ENCODE data around the gene SESTD1. TPM values are rescaled to one million over a fixed set of nuclear protein-coding genes. Genes with fewer than 3 reads are reported as not detected.

SESTD1 gene
- total and polyA plus RNA-seq, 2 of the 8 experiments (the other 6 are each of a cell fraction or from before 2014, with no cell fraction given), result 5.2 to 49.6 TPM

- TF ChIP-seq, protein P1, sequence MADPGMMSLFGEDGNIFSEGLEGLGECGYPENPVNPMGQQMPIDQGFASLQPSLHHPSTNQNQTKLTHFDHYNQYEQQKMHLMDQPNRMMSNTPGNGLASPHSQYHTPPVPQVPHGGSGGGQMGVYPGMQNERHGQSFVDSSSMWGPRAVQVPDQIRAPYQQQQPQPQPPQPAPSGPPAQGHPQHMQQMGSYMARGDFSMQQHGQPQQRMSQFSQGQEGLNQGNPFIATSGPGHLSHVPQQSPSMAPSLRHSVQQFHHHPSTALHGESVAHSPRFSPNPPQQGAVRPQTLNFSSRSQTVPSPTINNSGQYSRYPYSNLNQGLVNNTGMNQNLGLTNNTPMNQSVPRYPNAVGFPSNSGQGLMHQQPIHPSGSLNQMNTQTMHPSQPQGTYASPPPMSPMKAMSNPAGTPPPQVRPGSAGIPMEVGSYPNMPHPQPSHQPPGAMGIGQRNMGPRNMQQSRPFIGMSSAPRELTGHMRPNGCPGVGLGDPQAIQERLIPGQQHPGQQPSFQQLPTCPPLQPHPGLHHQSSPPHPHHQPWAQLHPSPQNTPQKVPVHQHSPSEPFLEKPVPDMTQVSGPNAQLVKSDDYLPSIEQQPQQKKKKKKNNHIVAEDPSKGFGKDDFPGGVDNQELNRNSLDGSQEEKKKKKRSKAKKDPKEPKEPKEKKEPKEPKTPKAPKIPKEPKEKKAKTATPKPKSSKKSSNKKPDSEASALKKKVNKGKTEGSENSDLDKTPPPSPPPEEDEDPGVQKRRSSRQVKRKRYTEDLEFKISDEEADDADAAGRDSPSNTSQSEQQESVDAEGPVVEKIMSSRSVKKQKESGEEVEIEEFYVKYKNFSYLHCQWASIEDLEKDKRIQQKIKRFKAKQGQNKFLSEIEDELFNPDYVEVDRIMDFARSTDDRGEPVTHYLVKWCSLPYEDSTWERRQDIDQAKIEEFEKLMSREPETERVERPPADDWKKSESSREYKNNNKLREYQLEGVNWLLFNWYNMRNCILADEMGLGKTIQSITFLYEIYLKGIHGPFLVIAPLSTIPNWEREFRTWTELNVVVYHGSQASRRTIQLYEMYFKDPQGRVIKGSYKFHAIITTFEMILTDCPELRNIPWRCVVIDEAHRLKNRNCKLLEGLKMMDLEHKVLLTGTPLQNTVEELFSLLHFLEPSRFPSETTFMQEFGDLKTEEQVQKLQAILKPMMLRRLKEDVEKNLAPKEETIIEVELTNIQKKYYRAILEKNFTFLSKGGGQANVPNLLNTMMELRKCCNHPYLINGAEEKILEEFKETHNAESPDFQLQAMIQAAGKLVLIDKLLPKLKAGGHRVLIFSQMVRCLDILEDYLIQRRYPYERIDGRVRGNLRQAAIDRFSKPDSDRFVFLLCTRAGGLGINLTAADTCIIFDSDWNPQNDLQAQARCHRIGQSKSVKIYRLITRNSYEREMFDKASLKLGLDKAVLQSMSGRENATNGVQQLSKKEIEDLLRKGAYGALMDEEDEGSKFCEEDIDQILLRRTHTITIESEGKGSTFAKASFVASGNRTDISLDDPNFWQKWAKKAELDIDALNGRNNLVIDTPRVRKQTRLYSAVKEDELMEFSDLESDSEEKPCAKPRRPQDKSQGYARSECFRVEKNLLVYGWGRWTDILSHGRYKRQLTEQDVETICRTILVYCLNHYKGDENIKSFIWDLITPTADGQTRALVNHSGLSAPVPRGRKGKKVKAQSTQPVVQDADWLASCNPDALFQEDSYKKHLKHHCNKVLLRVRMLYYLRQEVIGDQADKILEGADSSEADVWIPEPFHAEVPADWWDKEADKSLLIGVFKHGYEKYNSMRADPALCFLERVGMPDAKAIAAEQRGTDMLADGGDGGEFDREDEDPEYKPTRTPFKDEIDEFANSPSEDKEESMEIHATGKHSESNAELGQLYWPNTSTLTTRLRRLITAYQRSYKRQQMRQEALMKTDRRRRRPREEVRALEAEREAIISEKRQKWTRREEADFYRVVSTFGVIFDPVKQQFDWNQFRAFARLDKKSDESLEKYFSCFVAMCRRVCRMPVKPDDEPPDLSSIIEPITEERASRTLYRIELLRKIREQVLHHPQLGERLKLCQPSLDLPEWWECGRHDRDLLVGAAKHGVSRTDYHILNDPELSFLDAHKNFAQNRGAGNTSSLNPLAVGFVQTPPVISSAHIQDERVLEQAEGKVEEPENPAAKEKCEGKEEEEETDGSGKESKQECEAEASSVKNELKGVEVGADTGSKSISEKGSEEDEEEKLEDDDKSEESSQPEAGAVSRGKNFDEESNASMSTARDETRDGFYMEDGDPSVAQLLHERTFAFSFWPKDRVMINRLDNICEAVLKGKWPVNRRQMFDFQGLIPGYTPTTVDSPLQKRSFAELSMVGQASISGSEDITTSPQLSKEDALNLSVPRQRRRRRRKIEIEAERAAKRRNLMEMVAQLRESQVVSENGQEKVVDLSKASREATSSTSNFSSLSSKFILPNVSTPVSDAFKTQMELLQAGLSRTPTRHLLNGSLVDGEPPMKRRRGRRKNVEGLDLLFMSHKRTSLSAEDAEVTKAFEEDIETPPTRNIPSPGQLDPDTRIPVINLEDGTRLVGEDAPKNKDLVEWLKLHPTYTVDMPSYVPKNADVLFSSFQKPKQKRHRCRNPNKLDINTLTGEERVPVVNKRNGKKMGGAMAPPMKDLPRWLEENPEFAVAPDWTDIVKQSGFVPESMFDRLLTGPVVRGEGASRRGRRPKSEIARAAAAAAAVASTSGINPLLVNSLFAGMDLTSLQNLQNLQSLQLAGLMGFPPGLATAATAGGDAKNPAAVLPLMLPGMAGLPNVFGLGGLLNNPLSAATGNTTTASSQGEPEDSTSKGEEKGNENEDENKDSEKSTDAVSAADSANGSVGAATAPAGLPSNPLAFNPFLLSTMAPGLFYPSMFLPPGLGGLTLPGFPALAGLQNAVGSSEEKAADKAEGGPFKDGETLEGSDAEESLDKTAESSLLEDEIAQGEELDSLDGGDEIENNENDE (IDR thresholded peaks at IDR 0.05; ENCODE audit: insufficient replicate concordance, low read length), result no peak
- TF ChIP-seq E2F6 (IDR thresholded peaks at IDR 0.05), result no peak
- TF ChIP-seq, protein P2, sequence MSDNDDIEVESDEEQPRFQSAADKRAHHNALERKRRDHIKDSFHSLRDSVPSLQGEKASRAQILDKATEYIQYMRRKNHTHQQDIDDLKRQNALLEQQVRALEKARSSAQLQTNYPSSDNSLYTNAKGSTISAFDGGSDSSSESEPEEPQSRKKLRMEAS (IDR thresholded peaks at IDR 0.05), result no peak
- TF ChIP-seq SAP30 (IDR thresholded peaks at IDR 0.05; ENCODE audit: insufficient read depth, insufficient replicate concordance, low read length), result no peak
Measured at GRCh38 chr2:179132076-179132475, 132.6 kb downstream of the SESTD1 start (continued).
